Mesangial cell (primary cell): ENCODE data around the gene FUT8. TPM values are rescaled to one million over a fixed set of nuclear protein-coding genes. Genes with fewer than 3 reads are reported as not detected.

ENCODE experiments used
- total RNA-seq: library from RNA; depleted of rRNA; stranded (reverse); fragments of >200 nt; gene quantifications from 2 replicates; pipeline ENCODE4 v1.2.3, GENCODE V29; 2015

Gene FUT8
- total RNA-seq, result 34.1 and 38.6 TPM in 2 replicates

GRCh38 chr14:65412032-65412846 lies at the start of gene FUT8:
TSS of gene FUT8 (plus strand) at chr14:65412730. CDS start at chr14:65561564, 148,834 bp downstream.

